ENCODE measurements around the gene C15orf62.

DNA sequence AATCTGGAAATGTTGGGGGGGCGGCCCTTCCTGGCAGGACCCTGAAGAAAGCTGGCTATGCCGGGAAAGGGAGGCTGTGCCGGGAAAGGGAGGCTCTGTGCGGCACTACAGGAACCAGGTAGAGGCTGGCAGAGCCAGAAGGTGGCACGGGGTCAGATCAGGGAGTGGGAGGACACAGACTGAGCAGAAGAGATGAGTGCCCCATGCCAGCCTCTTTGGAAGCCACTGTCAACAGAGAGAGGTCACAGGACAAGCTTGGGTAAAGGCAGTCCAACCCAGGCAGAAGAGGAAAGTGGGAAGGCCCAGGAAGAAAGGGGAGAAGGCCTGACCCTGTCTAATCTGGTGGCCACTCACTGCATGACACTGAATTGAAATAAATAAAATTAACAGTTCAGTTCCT lies 1.5 kb downstream of the C15orf62 start:
- TF ChIP-seq, protein P1, sequence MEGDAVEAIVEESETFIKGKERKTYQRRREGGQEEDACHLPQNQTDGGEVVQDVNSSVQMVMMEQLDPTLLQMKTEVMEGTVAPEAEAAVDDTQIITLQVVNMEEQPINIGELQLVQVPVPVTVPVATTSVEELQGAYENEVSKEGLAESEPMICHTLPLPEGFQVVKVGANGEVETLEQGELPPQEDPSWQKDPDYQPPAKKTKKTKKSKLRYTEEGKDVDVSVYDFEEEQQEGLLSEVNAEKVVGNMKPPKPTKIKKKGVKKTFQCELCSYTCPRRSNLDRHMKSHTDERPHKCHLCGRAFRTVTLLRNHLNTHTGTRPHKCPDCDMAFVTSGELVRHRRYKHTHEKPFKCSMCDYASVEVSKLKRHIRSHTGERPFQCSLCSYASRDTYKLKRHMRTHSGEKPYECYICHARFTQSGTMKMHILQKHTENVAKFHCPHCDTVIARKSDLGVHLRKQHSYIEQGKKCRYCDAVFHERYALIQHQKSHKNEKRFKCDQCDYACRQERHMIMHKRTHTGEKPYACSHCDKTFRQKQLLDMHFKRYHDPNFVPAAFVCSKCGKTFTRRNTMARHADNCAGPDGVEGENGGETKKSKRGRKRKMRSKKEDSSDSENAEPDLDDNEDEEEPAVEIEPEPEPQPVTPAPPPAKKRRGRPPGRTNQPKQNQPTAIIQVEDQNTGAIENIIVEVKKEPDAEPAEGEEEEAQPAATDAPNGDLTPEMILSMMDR (IDR thresholded peaks at IDR 0.05) = no peak
- no peak for TF ChIP-seq EP300 (IDR thresholded peaks at IDR 0.05)

All from upper lobe of left lung (tissue), 4 donors.